WTC11 (cell line): ENCODE results near the gene PISD.

ENCODE experiments used
- ATF2 ChIP-seq: sonication (generic); formaldehyde crosslinking; IDR thresholded peaks from 2 replicates; pipeline ENCODE4 v1.8.1; 2022; ENCODE audit warnings: low read depth, missing genetic modification reagents, borderline replicate concordance
- CREB1 ChIP-seq: sonication (generic); formaldehyde crosslinking; IDR thresholded peaks from 2 replicates; pipeline ENCODE4 v1.8.0; 2023; ENCODE audit warnings: mild to moderate bottlenecking, missing genetic modification reagents
- CTCF ChIP-seq: fragments of 200-600 bp; IDR thresholded peaks from 2 replicates; pipeline ENCODE4 v1.8.0; 2022; ENCODE audit warnings: antibody characterized with exemption
- ELF4 ChIP-seq: sonication (generic); formaldehyde crosslinking; IDR thresholded peaks from 2 replicates; pipeline ENCODE4 v1.8.1; 2022; ENCODE audit warnings: low read depth, mild to moderate bottlenecking, moderate library complexity, missing genetic modification reagents
- GABPB1 ChIP-seq: sonication (generic); formaldehyde crosslinking; IDR thresholded peaks from 2 replicates; pipeline ENCODE4 v1.8.1; 2023; ENCODE audit warnings: mild to moderate bottlenecking, missing genetic modification reagents
- HMGXB4 ChIP-seq: sonication (generic); formaldehyde crosslinking; IDR thresholded peaks from 2 replicates; pipeline ENCODE4 v1.8.1; 2023; ENCODE audit warnings: mild to moderate bottlenecking, moderate library complexity, missing genetic modification reagents
- JUN ChIP-seq: sonication (generic); formaldehyde crosslinking; IDR thresholded peaks from 2 replicates; pipeline ENCODE4 v1.8.0; 2023; ENCODE audit warnings: mild to moderate bottlenecking, missing genetic modification reagents
- MLX ChIP-seq: sonication (generic); formaldehyde crosslinking; IDR thresholded peaks from 2 replicates; pipeline ENCODE4 v1.8.1; 2023; ENCODE audit warnings: mild to moderate bottlenecking, missing genetic modification reagents, moderate library complexity
- PREB ChIP-seq: sonication (generic); formaldehyde crosslinking; IDR thresholded peaks from 2 replicates; pipeline ENCODE4 v1.8.1; 2022; ENCODE audit warnings: mild to moderate bottlenecking, missing genetic modification reagents, moderate library complexity, borderline replicate concordance
- RELA ChIP-seq: sonication (generic); formaldehyde crosslinking; IDR thresholded peaks from 2 replicates; pipeline ENCODE4 v1.8.1; 2022; ENCODE audit warnings: missing genetic modification reagents, mild to moderate bottlenecking, borderline replicate concordance
- USF2 ChIP-seq: sonication (generic); formaldehyde crosslinking; IDR thresholded peaks from 2 replicates; pipeline ENCODE4 v1.8.1; 2023; ENCODE audit warnings: mild to moderate bottlenecking, missing genetic modification reagents, moderate library complexity
- ZNF121 ChIP-seq: sonication (generic); formaldehyde crosslinking; IDR thresholded peaks from 2 replicates; pipeline ENCODE4 v1.8.0; 2023; ENCODE audit warnings: missing genetic modification reagents
- ZNF532 ChIP-seq: fragments of 250-450 bp; sonication (Bioruptor Pico); IDR thresholded peaks from 2 replicates; pipeline ENCODE4 v1.9.0; 2021; ENCODE audit warnings: mild to moderate bottlenecking, borderline replicate concordance

- TF ChIP-seq CTCF = no peak
- TF ChIP-seq ATF2 (CRISPR knock-in tag) = no peak
- TF ChIP-seq ZNF532 = no peak
- no peak for TF ChIP-seq HMGXB4 (CRISPR knock-in tag)
- TF ChIP-seq ZNF121 (CRISPR knock-in tag) = no peak
- TF ChIP-seq PREB (CRISPR knock-in tag) = no peak
- no peak for TF ChIP-seq CREB1 (CRISPR knock-in tag)
- no peak for TF ChIP-seq GABPB1 (CRISPR knock-in tag)
- no peak for TF ChIP-seq JUN
- no peak for TF ChIP-seq USF2 (CRISPR knock-in tag)
- TF ChIP-seq MLX = no peak
- no peak for TF ChIP-seq RELA (CRISPR knock-in tag)
- no peak for TF ChIP-seq ELF4
Observed at GRCh38 chr22:31652911-31653684, 8.9 kb downstream of the PISD start.
